NCI-H510A treated with DMSO at 0.1 percent for 48 hours (cell line): ENCODE data around the gene MAGI2.

ENCODE experiments used
- DNase-seq: peaks from one replicate; lab custom pipeline; 2025; lab: John Stamatoyannopoulos, UW

Gene MAGI2

DNA sequence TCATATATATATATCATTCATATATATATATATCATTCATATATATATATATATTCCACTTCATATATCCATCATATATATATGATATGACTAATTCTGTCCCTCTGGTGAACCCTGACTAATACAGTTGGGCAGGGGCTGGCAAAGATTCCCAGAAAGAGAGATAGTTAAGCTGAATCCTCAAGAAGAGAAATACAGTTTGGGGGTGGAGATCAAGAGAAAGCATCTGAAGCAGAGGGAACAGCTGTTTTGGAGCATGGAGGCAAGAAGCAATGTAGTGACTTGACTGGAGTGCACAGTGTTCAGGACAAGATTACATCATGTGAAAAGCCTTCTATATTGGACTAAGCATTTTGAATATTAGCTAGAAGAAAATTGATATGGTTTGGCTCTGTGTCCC, 540.7 kb downstream of the MAGI2 start:
- no peak for DNase-seq

DNA sequence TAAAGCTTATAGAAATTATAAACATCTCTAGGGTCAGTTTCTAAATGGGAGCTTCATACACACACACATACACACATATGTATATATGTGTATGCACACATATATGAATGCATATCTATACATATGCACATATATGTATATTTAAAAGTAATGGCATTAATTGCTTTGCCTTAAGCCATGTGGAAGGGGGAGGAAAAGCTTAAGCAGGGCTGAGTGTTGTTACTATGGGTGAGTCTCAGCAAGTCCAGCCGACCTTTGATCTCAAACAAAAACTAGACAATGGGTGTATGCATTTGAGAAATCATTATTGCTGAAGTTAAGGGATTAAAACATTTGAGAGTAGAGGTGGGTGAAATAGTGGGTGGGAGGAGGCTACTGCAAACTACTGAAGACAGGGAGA, 546.7 kb downstream of the MAGI2 start:
- no peak for DNase-seq

DNA sequence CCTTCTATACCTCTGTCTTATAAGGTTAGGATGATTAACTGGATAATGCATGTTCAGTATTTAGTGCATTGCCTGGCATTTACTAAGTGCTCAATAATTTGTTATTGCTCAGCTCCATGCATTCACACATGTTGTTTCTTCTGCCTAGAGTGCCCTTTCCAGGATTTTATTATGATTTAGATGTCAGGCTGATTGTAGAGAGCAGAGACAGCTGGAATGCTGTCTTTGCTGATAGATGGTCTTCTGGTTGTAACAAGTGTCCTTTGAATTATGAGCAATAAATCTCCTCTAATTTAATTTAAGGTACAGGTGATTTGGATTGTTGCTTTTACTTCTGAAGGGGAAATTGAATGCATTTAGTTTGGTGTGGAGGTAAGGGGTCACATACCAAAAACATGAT, 548.0 kb downstream of the MAGI2 start:
- DNase-seq = no peak

DNA sequence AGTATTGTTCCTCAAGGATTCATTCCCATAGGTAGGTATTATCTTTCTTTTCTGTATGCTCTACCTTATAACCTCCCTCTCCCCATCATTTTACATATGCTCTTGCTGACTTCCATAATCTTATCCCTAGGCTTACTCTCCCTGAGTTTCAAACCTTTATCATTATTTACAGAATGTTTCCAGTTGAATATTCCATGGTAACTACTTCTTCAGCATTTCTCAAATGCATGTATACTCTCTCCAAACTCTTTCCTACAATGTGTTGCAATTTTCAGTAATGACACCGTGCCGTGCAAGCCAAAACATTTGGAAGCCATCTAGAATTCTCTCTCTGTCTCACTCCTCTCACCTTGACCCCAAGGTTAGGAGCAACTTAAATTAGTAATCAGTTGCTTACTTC, 548.5 kb downstream of the MAGI2 start:
- DNase-seq = no peak

DNA sequence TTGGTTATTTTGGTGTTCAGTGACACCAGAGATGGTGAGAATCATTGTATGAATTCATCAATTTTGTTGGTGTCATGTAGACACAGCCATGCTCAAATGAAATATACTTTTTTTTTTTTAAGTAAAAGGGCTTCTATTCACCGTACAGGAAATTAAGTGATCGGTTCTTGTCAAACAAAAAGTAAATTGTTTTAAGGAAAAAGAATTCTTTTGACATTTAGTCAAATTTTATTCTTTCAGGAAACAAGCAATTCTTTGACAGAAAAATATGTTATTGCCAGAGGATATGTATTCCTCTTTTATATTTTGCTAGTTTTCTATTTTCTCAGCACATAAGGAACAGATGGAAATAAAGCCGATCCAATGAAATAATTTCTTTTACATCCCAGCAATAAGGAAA, 551.9 kb downstream of the MAGI2 start:
- DNase-seq = no peak

DNA sequence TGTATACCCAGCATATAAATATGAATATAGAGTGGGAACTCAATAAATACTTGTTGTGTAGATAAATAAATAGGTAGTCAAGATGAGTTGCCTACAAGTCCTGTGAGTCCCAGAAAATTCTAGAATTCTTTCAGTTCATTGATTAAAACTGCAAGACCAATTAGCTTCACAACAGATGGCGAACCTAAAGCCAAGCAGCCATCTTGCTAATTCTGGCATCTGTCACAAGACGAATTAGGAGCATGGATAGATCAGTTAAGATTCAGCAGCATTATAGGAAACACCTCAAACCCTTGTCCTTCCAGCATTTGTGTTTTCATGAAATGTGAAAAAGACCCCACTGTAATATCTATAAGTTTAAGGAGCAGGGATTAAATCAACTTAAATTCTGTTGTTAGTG, 552.7 kb downstream of the MAGI2 start:
- no peak for DNase-seq

DNA sequence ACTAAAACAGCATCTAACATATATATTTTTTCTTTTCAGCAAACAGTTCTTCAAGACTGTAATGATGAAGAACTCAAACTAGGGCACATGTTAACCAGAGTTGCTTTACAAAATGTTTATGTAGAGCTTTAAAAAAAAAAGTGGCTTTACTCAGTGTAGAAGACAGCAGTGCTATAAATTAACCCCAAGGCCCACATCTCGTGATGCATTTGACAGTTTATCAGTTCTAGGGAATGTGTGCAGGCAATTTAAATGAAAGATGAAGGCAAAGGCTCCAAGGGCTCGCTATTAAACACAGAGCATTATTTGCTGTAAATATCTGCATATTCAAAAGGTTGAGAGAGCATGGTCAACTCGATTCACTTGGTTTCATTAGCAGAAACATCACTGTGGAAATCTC, 558.1 kb downstream of the MAGI2 start:
- DNase-seq = no peak

DNA sequence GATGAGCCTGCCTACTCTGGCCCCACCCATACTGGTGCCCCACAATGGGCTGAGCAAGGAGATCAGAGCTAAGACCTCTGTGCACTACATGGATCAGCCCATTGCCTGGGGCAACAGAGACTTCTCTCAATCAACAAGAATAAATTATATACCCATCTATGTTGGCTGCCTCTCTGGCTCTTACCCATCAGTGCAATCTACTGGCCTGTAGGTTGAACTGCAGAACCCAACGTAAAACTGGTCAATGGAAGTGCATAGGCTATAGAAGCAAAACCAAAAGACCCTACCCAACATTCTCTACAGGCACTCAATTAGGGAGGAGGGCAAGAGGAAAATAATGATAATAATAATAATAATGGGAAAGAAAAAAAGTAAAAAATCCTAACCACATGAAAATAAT, 574.3 kb downstream of the MAGI2 start:
- DNase-seq = no peak

DNA sequence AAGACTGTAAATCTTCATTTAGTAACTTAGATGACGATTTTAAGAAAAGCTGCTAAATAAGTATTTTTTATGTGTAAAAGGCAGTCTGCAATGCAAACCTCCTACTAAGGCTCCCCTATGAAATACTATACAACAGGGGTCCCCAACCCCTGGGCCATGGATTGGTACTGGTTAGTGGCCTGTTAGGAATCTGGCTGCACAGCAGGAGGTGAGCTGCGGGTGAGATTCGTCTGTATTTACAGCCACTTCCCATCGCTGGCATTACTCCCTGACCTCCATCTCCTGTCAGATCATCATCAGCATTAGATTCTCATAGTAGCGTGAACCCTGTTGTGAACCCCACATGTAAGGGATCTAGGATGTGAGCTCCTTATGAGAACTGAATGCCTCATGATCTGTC, 580.4 kb downstream of the MAGI2 start:
- DNase-seq = no peak

DNA sequence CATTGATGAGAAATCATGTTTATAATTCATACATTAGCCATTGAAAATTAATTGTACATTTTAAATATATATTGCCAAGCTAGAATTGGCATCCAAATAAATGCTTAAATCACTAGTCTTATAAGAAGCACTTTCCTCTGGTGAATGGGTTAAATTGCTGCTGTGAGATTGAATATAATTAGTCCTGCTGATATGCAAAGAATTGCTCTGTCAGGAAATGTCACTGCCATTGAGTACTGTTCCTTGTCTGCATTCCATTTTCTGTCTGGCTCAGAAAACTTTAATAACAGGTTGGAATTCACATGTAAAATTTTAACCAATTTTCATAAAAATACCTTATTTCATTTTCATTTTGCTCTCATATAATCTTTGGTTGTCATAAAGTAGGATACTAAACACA, 589.1 kb downstream of the MAGI2 start:
- no peak for DNase-seq

DNA sequence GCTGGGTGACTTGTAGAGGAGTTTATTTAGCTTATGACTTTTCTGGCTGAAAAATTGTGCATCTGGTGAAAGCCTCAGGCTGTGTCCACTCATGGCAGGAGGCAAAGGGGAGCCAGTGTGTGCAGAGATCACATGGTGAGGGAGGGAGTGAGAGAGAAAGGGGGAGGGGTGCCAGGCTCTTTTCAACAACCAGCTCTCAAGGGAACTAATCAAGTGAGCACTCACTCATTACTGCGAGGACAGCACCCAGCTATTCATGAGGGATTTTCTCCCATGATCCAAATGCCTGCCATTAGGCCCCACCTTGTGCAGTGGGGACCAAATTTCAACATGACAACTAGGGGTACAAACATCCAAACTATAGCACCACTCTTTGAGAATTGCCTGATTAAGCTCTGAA, 590.2 kb downstream of the MAGI2 start:
- no peak for DNase-seq

DNA sequence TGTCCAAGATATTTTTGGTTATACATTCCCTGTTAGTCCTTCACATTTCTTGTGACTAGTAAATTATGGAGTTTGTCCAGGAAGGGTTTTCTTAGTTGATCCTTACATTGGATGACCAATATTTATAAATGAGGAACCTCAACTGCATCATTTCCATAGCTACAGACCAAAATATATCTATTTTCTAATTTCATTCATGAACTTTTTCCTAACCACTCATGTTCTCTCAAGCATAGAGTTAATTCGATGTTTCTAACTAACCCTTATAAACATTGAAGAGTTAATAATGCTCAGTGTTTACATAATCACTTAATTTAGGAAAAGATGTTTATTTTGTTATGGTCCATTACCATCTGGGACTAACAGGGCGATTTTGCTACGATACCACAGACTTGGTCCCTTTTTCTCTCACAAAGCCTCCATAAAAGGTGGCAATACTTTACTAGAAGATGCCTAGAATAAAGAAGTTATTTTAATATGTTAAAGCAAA, 591.0 kb downstream of the MAGI2 start:
- no peak for DNase-seq

DNA sequence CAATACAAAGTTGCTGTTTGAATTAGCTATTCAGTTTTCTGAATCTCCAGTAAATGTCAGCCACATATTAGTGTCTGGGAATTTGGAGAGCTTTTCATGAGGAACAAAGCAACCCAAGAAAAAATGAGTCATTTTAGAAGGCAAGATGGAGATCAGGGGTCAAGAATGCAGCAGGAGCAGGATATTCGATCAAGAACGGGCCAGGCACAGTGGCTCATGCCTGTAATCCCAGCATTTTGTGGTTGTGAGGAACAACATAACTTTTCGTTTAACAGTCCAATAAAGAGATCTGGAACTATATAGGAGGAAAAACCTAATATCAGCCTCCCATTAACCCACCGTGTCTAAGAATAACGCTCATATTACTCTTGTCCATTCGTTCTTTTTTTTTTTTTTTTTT, 600.5 kb downstream of the MAGI2 start:
- no peak for DNase-seq

DNA sequence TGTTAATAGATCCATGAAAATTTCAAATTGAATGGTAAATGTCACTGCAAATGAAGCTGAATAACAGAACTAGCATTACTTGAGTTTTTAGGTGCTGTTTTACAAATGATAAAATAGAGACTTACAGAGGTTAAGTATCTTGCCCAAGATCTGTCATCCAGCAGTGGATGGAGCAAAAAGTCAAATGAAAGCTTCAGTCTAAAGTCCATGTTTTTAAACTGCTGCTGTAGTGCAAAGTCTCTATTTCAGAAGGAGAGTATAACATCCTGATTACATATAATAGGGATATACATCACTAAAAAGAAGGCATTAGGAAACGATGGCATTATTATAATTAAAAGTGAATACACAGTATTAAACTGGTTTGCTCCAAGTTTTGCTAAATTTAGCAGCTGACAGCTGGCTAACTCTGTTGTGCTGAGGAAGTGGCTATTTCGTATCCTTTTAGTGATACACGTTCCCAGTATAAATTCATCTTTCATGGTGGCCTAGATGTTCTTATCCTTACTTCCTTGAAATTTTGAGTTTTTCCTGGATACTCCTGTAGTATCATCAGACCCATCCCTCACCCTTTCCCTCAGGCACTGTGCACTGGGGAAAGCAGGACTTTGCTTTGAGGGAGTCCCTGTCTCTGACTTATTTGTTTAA, 603.2 kb downstream of the MAGI2 start:
- no peak for DNase-seq

DNA sequence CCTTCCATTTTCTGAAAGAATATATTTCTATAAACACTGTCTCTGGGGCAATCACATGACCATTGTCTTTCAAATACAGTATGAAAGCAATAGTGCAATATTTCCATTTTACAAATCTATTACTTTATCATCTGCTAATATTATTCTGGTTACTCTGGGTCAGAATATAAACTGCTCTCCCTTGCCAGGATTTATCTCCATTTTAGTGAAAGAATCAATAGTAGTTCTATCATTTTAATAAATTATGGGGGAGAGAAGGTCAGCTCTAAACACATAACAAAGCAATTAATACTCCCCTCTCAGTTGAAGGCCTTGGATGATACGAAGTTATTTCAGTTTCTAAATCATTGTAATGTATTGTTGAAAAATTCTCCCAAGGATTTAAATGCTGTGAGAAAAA, 608.3 kb downstream of the MAGI2 start:
- DNase-seq = no peak

DNA sequence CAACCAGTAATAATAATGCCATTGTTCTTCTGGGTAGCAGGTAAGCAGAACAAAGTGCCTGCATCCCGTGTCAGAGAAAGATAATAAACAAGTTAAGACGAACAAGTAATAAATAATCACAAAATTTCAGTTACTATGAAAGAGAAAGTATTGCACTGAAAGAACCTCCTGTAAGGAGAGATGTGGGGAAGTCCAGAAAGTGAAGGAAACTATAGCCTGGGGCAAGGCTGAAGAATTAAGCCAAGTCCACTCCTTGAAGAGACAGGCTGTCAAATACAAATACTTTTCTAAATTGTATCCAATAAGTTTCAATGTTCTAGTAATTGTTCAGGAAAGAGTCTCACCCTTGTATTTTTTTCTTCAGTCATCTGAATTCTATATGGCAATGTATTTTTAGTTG, 611.4 kb downstream of the MAGI2 start:
- DNase-seq = no peak

DNA sequence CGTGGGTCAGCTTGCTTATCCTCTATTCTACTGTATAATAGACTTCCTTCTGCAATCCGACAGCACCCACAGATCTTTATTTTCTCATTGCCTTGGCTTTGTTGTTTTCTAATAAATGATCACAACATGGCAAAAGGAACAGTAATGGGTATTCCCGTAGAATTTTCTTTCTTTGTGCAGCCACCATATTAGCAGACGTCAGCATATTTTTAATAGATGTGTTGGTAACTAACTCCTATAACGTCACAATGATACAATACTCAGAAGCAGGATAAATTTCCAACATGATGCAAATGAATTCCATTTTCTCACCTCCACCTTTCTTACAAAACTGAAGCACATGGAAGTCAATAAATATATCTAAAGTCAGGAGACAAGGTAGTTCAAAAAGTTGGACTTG, 617.6 kb downstream of the MAGI2 start:
- no peak for DNase-seq

DNA sequence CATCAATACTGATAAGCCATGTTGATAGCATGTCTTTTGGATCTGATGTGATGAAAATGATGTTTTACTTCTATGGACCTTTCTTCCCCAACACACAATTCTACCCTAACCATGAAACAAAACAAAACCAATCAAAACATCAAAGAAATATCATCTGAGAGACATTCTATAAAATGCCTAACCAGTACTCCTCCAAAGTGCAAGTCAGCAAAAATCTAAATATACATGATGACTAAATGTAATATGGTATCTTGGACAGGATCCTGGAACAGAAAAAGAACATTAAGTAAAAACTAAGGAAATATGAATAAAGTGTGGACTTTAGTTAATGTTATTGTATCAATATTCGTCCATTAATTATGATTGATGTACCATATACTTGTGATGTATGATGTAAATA, 625.1 kb downstream of the MAGI2 start:
- no peak for DNase-seq

DNA sequence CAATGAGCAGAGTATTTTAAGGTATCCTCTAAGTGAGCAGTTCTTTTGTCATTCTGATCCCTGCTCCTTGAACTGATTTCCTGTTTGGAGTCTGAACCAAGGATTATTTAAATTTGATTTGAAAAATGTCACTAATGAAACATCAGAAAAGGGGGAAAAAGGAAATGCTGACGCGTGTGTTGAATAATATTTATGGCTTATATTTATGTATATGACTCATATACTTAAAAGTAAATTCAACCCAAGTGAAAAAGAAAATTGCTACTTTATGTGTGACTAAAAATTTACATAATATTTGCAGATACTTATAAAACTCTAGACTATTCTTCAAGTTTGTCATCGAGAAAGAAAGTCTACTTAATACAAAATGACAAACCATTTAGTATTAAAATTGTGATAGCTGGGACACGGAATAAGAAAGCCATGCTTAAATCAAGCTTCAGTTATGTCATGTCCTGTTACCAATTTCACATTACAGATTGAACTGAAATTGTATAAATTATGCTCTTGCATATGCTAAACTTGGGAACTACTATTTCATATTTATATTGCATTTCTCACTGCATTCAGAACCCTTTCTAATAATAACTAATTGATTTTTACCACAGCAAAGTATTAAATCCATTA, 649.9 kb downstream of the MAGI2 start:
- DNase-seq = no peak

DNA sequence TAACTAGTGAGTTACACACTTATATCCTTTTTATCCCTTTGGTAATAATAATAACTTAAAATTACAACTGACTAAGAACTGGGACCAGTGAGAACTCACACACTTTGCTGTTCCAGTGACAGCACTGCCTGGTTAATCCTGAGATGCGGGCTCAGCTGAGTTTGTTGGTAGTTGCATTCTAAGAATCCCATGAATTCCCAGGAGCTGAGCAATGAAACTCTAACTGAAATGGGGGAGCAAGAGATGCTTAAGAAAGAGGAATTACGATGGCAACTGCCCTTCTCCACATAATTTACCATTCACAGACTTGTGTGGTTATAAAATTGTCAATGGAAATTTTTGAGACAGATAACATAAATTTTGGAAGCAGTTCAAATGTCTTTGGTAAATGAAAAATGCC, 659.4 kb downstream of the MAGI2 start:
- DNase-seq = no peak

DNA sequence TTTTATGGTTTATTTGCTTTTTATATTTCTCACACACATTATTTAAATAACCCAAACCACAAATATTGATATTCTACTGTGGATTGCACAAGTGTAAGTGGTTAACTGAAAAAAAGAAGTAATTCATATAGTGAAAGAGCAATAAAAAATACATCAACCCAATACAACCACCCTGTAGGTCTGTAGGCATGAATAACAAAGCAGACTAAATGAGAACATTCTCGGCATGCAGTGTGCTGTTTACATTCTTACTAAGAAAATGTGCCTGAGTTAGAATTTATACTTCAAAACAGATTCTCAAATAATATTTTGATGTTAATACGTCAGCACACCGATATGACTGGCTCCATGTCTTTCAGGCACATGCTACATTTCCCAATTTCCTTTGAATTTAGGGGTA, 660.8 kb downstream of the MAGI2 start:
- DNase-seq = no peak

DNA sequence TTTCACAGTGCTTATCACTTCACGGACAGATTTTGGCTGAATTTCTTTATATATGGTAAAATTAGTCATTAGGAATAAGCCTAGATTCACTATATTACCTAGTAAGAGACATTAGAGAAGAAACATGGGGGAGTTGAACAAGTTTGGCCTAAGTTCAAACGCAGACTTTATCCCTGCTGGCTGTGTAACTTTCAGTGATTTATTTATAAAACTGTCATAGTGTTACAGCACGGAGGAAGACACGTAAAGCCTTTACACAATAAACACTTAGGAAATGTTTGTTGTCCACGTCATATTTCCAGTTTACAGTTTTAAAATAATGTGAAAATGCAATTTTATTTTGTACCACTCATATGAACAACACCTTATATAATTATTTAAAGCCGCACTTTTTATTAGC, 661.5 kb downstream of the MAGI2 start:
- no peak for DNase-seq

DNA sequence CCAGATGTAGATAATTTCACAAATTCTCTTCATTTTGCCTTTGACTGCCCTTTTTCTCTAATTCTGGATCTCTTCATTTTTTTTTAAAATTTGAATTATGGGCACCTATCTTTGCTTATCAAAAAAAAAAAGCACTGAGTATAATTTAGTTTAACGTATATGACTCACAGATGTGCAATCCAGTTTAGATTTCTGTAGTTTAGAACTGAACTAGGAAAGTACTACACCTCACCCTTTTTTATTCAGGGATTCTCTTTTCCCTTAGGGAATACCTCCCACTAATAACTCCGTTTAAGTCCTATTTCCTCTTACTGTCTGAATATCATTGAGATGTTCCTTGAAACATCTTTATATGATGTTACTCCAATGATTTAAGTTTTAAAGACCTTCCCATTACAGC, 665.0 kb downstream of the MAGI2 start:
- no peak for DNase-seq

DNA sequence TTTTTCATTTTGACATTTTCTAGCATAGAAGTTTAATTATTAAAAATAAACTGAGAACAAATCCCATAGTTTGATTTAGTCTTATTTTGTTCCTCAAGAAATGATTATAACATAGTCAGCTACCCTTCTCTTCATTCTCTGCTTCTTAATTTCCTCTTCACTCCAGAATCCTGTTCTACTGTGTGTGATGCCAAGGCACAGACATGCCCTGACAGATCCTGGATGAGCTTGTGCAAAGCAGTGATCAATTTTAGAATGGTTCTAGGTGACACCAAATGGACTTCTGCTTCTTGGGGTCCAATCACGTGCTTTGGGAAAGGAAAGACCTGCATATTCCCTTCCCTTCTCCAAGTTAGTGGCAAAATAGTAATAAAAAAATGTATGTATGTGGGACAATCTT, 665.6 kb downstream of the MAGI2 start:
- no peak for DNase-seq
